HUES64 (cell line): ENCODE data around the gene PTGER4. TPM values are rescaled to one million over a fixed set of nuclear protein-coding genes. Genes with fewer than 3 reads are reported as not detected.
"Not testable (repeated sequence)": the region's sequence is repeated elsewhere in the genome, so short reads cannot be mapped to it uniquely, and the experiment has no call there.

Experiments used
- H3K27ac ChIP-seq: 2 replicates; pipeline ENCODE4 v1.7.0; 2013; ENCODE audit warnings: low read depth, low read length, inconsistent platforms
- H3K27me3 ChIP-seq: 2 replicates; pipeline ENCODE4 v1.6.1; 2013; ENCODE audit warnings: mild to moderate bottlenecking, low read length; ENCODE audit not compliant: insufficient read depth
- H3K36me3 ChIP-seq: 2 replicates; pipeline ENCODE4 v1.6.1; 2013; ENCODE audit warnings: mild to moderate bottlenecking, low read length; ENCODE audit not compliant: insufficient read depth
- H3K4me1 ChIP-seq: 2 replicates; pipeline ENCODE4 v1.6.1; 2013; ENCODE audit warnings: mild to moderate bottlenecking, low read length, moderate library complexity; ENCODE audit not compliant: insufficient read depth
- H3K4me3 ChIP-seq: 2 replicates; pipeline ENCODE4 v1.5.1; 2013; ENCODE audit warnings: mild to moderate bottlenecking, low read length, moderate library complexity
- H3K9ac ChIP-seq: 2 replicates; pipeline ENCODE4 v1.6.1; 2013; ENCODE audit warnings: mild to moderate bottlenecking, low read depth, low read length
- H3K9me3 ChIP-seq: 2 replicates; pipeline ENCODE4 v1.6.1; 2013; ENCODE audit warnings: low read depth, low read length; ENCODE audit not compliant: insufficient read depth
- WGBS: fragments of 150-250, 120-280 bp; methylation state at CpG from one replicate; pipeline ENCODE4 v1.1.7; 2013; ENCODE audit warnings: missing lambda C conversion rate; 5-methylcytosine and 5-hydroxymethylcytosine counted together
- polyA plus RNA-seq, 2 experiments: library from polyadenylated mRNA; stranded (reverse); fragments of 50-300 nt; gene quantifications; one replicate each; pipeline ENCODE4 v1.2.3, GENCODE V29; 2013

Gene PTGER4
- polyA plus RNA-seq (2013, experiment 1 of 2): 0.40 TPM
- 1.1 TPM for polyA plus RNA-seq (2013, experiment 2 of 2)

DNA sequence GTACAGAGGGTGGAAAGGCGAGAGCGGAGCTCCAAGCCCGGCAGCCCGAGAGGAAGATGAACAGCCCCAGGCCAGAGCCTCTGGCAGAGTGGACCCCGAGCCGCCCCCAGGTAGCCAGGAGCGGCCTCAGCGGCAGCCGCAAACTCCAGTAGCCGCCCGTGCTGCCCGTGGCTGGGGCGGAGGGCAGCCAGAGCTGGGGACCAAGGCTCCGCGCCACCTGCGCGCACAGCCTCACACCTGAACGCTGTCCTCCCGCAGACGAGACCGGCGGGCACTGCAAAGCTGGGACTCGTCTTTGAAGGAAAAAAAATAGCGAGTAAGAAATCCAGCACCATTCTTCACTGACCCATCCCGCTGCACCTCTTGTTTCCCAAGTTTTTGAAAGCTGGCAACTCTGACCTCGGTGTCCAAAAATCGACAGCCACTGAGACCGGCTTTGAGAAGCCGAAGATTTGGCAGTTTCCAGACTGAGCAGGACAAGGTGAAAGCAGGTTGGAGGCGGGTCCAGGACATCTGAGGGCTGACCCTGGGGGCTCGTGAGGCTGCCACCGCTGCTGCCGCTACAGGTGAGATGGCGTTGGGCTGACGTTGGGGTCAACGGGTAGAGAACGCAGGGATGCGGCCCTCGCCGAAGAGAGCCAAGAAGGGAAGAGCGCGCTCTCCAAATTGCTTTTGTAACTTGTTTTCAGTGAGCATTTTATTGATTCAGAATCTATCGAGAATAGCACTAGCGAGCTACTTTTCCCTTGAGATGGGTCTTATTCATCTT, at the start of gene PTGER4:
PTGER4 (plus strand) TSS at position 3 of the 769 bp plus-strand sequence. CDS start 1,079 bp downstream, outside the sequence.
- H3K4me3 ChIP-seq: peak within 1 kb of the TSS; percentile 76
- WGBS: 5% methylated on average over 44 of the region's 44 CpGs
- H3K9me3 ChIP-seq: no peaks in the 10 kb centered on the region
- peaks cover 30% of the 10 kb centered on the region for H3K4me1 ChIP-seq
- no peaks in the 10 kb centered on the region for H3K36me3 ChIP-seq
- H3K9ac ChIP-seq: peak within 1 kb of the TSS; percentile 60
- H3K27ac ChIP-seq: peak within 1 kb of the TSS; percentile 60; the same call in 1 of the 2 replicates
- peaks cover 54% of the 10 kb centered on the region for H3K27me3 ChIP-seq

GRCh38 chr5:40630126-40630525, 49.6 kb upstream of the PTGER4 start:
- no peak overlapping the region for H3K4me3 ChIP-seq
- H3K4me1 ChIP-seq: no peaks in the 10 kb centered on the region
- no peak overlapping the region for H3K9ac ChIP-seq
- no peaks in the 10 kb centered on the region for H3K9me3 ChIP-seq
- H3K27ac ChIP-seq: no peak overlapping the region
- no peaks in the 10 kb centered on the region for H3K36me3 ChIP-seq
- H3K27me3 ChIP-seq: no peaks in the 10 kb centered on the region

- Histone ChIP-seq H3K36me3 (no peaks in the 10 kb centered on the region), H3K27me3 (no peaks in the 10 kb centered on the region), H3K27ac (no peak overlapping the region), H3K4me3 (no peak overlapping the region), H3K9me3 (no peaks in the 10 kb centered on the region), H3K4me1 (no peaks in the 10 kb centered on the region), H3K9ac (no peak overlapping the region)
- WGBS: 95% methylated on average over 7 of the region's 7 CpGs
Measured at GRCh38 chr5:40631236-40631635, 48.5 kb upstream of the PTGER4 start.

- Histone ChIP-seq H3K9me3 (no peaks in the 10 kb centered on the region), H3K27ac (no peak overlapping the region), H3K27me3 (no peaks in the 10 kb centered on the region), H3K4me1 (no peaks in the 10 kb centered on the region), H3K36me3 (no peaks in the 10 kb centered on the region), H3K4me3 (no peak overlapping the region), H3K9ac (no peak overlapping the region)
- 72% methylated on average over 3 of the region's 3 CpGs for WGBS
Measured at GRCh38 chr5:40634154-40634553, 45.6 kb upstream of the PTGER4 start.

GRCh38 chr5:40634593-40634992, 45.1 kb upstream of the PTGER4 start:
- Histone ChIP-seq H3K4me1 (no peaks in the 10 kb centered on the region), H3K36me3 (no peaks in the 10 kb centered on the region), H3K27ac (no peak overlapping the region), H3K27me3 (no peaks in the 10 kb centered on the region), H3K4me3 (no peak overlapping the region), H3K9ac (no peak overlapping the region), H3K9me3 (no peaks in the 10 kb centered on the region)
- 90% methylated on average over 7 of the region's 7 CpGs for WGBS

DNA sequence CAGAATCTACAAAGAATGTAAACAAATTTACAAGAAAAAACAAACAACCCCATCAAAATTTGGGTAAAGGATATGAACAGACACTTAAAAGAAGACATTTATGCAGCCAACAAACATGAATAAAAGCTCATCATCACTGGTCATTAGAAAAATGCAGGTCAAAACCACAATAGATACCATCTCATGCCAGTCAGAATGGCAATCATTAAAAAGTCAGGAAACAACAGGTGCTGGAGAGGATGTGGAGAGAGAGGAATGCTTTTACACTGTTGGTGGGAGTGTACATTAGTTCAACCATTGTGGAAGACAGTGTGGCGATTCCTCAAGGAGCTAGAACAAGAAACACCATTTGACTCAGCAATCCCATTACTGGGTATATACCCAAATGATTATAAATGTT, 40.2 kb upstream of the PTGER4 start:
- H3K4me3 ChIP-seq, H3K9ac ChIP-seq, H3K36me3 ChIP-seq, H3K4me1 ChIP-seq, H3K9me3 ChIP-seq, H3K27ac ChIP-seq, H3K27me3 ChIP-seq: not testable (repeated sequence)
- WGBS: 100% methylated on average over 1 of the region's 1 CpG

GRCh38 chr5:40646266-40646665, 33.4 kb upstream of the PTGER4 start:
- Histone ChIP-seq H3K27me3 (no peaks in the 10 kb centered on the region), H3K36me3 (no peaks in the 10 kb centered on the region), H3K4me3 (no peak overlapping the region), H3K4me1 (no peaks in the 10 kb centered on the region), H3K9ac (no peak overlapping the region), H3K27ac (no peak overlapping the region), H3K9me3 (no peaks in the 10 kb centered on the region)
- WGBS: 89% methylated on average over 3 of the region's 3 CpGs

- Histone ChIP-seq H3K27me3 (no peaks in the 10 kb centered on the region), H3K36me3 (no peaks in the 10 kb centered on the region), H3K4me1 (no peaks in the 10 kb centered on the region), H3K9me3 (no peaks in the 10 kb centered on the region), H3K4me3 (no peak overlapping the region), H3K9ac (no peak overlapping the region), H3K27ac (no peak overlapping the region)
- WGBS: 97% methylated on average over 1 of the region's 1 CpG
Measured at GRCh38 chr5:40648150-40648549, 31.6 kb upstream of the PTGER4 start.

DNA sequence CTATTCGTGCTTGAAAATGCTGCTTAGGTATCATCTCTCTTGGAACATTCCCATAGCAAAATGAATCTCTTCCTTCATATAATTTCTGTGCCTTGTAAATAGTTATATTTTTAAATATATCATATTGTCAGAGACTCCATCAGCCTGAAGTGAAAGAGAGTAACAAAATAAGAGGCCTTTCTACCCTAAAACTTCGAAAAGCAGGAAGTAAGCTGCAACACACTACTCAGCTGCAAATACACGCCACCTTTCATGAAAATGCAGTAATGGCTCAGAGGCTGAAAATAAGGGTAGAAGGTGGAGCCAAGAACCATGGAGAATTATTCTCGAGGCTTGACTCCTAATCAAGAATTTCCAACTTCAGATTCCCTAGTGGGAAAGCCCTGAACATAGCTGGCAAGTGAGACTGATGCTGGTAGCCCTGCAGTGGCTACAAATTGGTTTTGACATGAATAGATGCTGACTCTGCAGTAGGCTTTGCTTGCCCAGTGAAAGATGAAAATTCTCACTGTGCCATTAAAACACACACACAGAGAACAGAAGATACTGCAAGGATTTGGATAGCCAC, 30.2 kb upstream of the PTGER4 start:
- Histone ChIP-seq H3K27me3 (no peaks in the 10 kb centered on the region), H3K36me3 (no peaks in the 10 kb centered on the region), H3K27ac (no peak overlapping the region), H3K9ac (no peak overlapping the region), H3K4me1 (no peaks in the 10 kb centered on the region), H3K9me3 (no peaks in the 10 kb centered on the region), H3K4me3 (no peak overlapping the region)
- WGBS: 95% methylated on average over 4 of the region's 4 CpGs

GRCh38 chr5:40651201-40651600, 28.5 kb upstream of the PTGER4 start:
- 93% methylated on average over 2 of the region's 3 CpGs for WGBS

DNA sequence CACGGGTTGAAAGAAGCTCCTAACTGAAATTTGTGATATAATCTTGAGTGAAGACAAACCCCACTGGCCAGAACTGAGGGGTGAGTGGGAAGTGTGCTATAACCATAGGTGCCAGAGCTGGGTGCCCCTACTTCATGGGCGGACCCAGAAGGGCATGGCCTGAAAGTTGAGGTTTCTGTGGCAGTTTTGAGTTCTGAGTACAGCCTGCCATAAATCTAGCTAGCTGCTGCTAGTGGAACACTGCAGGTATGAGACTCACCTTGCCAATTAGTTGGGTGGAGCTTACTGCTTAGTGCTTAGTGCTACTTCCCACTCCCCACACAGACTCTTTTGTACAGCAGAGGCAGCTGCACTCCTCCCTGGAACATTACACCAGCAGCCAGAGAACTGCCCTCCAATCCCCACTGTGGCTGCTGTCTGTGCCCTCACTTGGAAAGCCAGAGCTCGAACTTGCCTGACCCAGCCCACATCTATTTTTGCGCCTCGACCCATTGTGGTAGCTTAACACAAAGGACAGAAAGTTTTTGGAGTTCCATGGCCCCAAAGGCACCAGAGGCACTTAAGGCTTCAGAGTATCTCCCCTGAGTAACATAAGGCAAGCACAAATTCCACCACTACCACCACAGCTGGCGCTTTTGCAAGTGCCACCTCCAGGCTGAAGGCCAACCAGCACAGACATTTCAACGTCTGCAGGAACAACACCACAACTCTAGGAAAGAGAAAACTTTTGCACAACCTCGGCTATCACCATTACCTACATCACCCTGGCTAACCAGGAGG, 27.1 kb upstream of the PTGER4 start:
- Histone ChIP-seq H3K9ac (no peak overlapping the region), H3K36me3 (no peaks in the 10 kb centered on the region), H3K27me3 (no peaks in the 10 kb centered on the region), H3K4me1 (no peaks in the 10 kb centered on the region), H3K9me3 (no peaks in the 10 kb centered on the region), H3K27ac (no peak overlapping the region), H3K4me3 (no peak overlapping the region)
- 90% methylated on average over 8 of the region's 8 CpGs for WGBS

More at GRCh38 chr5:40651201-40651600, 28.5 kb upstream of the PTGER4 start:
- Histone ChIP-seq H3K27me3 (no peaks in the 10 kb centered on the region), H3K9ac (no peak overlapping the region), H3K4me3 (no peak overlapping the region), H3K4me1 (no peaks in the 10 kb centered on the region), H3K36me3 (no peaks in the 10 kb centered on the region), H3K27ac (no peak overlapping the region), H3K9me3 (no peaks in the 10 kb centered on the region)
